ENCODE data around the gene TTLL12. TPM values are rescaled to one million over a fixed set of nuclear protein-coding genes. Genes with fewer than 3 reads are reported as not detected.

Gene TTLL12
- total RNA-seq, 1 experiment from 2014 or later: 46.4 TPM

DNA sequence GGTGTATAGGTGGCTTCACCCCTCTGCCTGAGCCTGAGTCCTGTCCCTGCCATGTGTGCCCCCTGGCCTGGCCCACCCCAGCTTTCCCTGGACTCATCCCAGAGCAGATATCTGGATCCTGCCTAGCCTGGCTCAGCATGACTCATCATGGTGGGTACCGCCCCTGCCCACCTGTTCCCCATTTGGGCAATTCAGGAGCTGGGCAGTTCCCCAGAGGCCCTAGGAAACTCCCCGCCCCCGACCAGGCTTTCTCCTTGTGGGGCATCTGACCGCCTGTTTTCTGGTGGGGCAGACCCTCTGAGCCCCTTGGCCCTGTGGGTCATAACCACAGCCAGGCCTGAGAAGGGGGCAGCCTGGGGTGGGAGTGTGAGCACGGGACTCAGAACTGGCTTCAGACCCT lies 31.1 kb downstream of the TTLL12 start:
- Mint-ChIP-seq H3K36me3 (ENCODE audit: insufficient read depth, unreplicated experiment) (no peaks in the 10 kb centered on the region), H3K27ac (ENCODE audit: unreplicated experiment) (no peak overlapping the region), H3K4me1 (ENCODE audit: low read depth, unreplicated experiment) (peaks cover 7% of the 10 kb centered on the region), H3K9me3 (ENCODE audit: unreplicated experiment) (no peaks in the 10 kb centered on the region), H3K27me3 (ENCODE audit: insufficient read depth, unreplicated experiment) (no peaks in the 10 kb centered on the region), H3K4me3 (ENCODE audit: unreplicated experiment) (no peak overlapping the region)
- no peaks in the 10 kb centered on the region for H3K27me3 ChIP-seq (replicated peaks; ENCODE audit: control insufficient read depth, insufficient read depth, low read length)
- no peaks in the 10 kb centered on the region for H3K9me3 ChIP-seq
- ChIA-PET CTCF (no interaction called here), POLR2A (no interaction called here)
- no peak for DNase-seq
- no TSS peak for BruUV-seq (replicated peaks)
- intact Hi-C loops (cut with micrococcal nuclease; ENCODE audit: unreplicated experiment): no loop called here
- H3K4me3 ChIP-seq (ENCODE audit: low read depth, low read length): no peak overlapping the region
- TF ChIP-seq, protein P1, sequence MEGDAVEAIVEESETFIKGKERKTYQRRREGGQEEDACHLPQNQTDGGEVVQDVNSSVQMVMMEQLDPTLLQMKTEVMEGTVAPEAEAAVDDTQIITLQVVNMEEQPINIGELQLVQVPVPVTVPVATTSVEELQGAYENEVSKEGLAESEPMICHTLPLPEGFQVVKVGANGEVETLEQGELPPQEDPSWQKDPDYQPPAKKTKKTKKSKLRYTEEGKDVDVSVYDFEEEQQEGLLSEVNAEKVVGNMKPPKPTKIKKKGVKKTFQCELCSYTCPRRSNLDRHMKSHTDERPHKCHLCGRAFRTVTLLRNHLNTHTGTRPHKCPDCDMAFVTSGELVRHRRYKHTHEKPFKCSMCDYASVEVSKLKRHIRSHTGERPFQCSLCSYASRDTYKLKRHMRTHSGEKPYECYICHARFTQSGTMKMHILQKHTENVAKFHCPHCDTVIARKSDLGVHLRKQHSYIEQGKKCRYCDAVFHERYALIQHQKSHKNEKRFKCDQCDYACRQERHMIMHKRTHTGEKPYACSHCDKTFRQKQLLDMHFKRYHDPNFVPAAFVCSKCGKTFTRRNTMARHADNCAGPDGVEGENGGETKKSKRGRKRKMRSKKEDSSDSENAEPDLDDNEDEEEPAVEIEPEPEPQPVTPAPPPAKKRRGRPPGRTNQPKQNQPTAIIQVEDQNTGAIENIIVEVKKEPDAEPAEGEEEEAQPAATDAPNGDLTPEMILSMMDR (IDR thresholded peaks at IDR 0.05; ENCODE audit: insufficient read depth in 1 of 2, low read depth in 1 of 2, low read length in 1 of 2, severe bottlenecking in 1 of 2, unreplicated experiment in 1 of 2): no peak
- peaks cover 6% of the 10 kb centered on the region; the same call in 1 of the 2 replicates for H3K4me1 ChIP-seq
- no peaks in the 10 kb centered on the region for H3K36me3 ChIP-seq (ENCODE audit: control insufficient read depth, insufficient read depth, low read length)

DNA sequence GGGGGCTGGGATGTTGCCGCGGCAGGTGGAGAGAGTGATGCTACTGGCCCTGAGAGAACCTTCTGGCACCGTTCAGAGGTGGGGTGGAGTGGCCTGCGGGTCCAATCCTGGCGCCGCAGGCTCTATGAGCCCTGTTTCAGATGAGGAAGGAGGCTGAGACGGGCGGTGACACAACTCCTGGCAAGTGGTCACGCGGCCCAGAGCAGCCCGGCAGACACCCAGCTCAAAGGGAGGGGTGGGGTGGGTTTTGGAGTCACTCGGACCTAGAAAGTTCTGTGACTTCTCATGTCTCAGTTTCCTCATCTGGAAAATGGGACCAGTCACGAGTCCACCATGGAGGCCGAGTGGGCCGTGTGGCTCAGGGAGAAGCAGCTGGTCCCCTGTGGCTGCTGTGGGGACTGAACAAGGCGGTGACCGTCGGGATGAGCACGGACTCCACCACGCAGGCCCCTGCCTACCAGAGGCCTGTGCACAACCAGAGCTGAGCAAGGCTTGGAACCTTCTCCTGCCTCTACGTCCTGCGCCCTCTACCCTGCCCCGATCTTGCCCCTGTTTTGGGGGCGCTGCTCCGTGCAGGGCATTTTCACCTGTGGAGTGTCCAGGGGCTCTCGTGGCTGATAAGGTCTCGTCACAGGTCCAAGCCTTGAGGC lies 31.9 kb downstream of the TTLL12 start:
- TF ChIP-seq, protein P1 (IDR thresholded peaks at IDR 0.05; ENCODE audit: insufficient read depth in 1 of 2, low read depth in 1 of 2, low read length in 1 of 2, severe bottlenecking in 1 of 2, unreplicated experiment in 1 of 2): no peak
- intact Hi-C loops (cut with micrococcal nuclease; ENCODE audit: unreplicated experiment): no loop called here
- Mint-ChIP-seq H3K4me3 (ENCODE audit: unreplicated experiment) (no peak overlapping the region), H3K27me3 (ENCODE audit: insufficient read depth, unreplicated experiment) (no peaks in the 10 kb centered on the region), H3K36me3 (ENCODE audit: insufficient read depth, unreplicated experiment) (no peaks in the 10 kb centered on the region), H3K4me1 (ENCODE audit: low read depth, unreplicated experiment) (peaks cover 7% of the 10 kb centered on the region), H3K9me3 (ENCODE audit: unreplicated experiment) (no peaks in the 10 kb centered on the region), H3K27ac (ENCODE audit: unreplicated experiment) (no peak overlapping the region)
- DNase-seq: no peak
- Histone ChIP-seq H3K4me3 (ENCODE audit: low read depth, low read length) (no peak overlapping the region), H3K27me3 (replicated peaks; ENCODE audit: control insufficient read depth, insufficient read depth, low read length) (no peaks in the 10 kb centered on the region), H3K4me1 (peaks cover 6% of the 10 kb centered on the region; the same call in 1 of the 2 replicates), H3K9me3 (no peaks in the 10 kb centered on the region), H3K36me3 (ENCODE audit: control insufficient read depth, insufficient read depth, low read length) (no peaks in the 10 kb centered on the region)
- BruUV-seq (replicated peaks): no TSS peak
- ChIA-PET POLR2A (no interaction called here), CTCF (no interaction called here)

DNA sequence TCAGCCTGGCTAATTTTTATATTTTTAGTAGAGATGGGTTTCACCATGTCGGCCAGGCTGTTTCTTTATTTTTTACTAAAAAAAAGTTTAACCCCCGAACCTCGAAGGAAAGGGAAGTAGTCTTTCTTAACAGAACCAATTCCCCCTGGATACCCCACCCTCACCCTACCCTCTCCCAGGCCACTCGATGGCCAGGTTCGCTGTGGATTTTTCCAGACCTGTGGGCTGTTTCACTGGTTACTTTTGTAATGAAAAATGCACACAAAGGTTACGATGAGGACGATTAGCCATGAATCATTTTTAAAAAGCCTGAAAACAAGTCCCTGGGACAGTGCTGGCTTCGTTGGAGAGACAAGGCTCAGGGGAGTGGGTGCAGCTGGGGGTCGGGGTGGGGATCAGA lies 33.0 kb downstream of the TTLL12 start:
- DNase-seq: no peak
- no peak overlapping the region for H3K27ac Mint-ChIP-seq (ENCODE audit: unreplicated experiment)
- no peaks in the 10 kb centered on the region for H3K27me3 ChIP-seq (replicated peaks; ENCODE audit: control insufficient read depth, insufficient read depth, low read length)
- H3K4me1 ChIP-seq: peaks cover 6% of the 10 kb centered on the region; the same call in 1 of the 2 replicates
- BruUV-seq (replicated peaks): no TSS peak
- TF ChIP-seq, protein P1 (IDR thresholded peaks at IDR 0.05; ENCODE audit: insufficient read depth in 1 of 2, low read depth in 1 of 2, low read length in 1 of 2, severe bottlenecking in 1 of 2, unreplicated experiment in 1 of 2): no peak
- no peaks in the 10 kb centered on the region for H3K36me3 ChIP-seq (ENCODE audit: control insufficient read depth, insufficient read depth, low read length)
- POLR2A ChIA-PET: no interaction called here
- no peak overlapping the region for H3K4me3 Mint-ChIP-seq (ENCODE audit: unreplicated experiment)
- H3K4me1 Mint-ChIP-seq (ENCODE audit: low read depth, unreplicated experiment): peaks cover 7% of the 10 kb centered on the region
- no peaks in the 10 kb centered on the region for H3K9me3 Mint-ChIP-seq (ENCODE audit: unreplicated experiment)
- H3K9me3 ChIP-seq: no peaks in the 10 kb centered on the region
- no peak overlapping the region for H3K4me3 ChIP-seq (ENCODE audit: low read depth, low read length)
- H3K36me3 Mint-ChIP-seq (ENCODE audit: insufficient read depth, unreplicated experiment): no peaks in the 10 kb centered on the region
- CTCF ChIA-PET: no interaction called here
- intact Hi-C loops (cut with micrococcal nuclease; ENCODE audit: unreplicated experiment): no loop called here
- no peaks in the 10 kb centered on the region for H3K27me3 Mint-ChIP-seq (ENCODE audit: insufficient read depth, unreplicated experiment)
